Neural cell (in vitro differentiated cells): ENCODE data around the gene ATP5PF. TPM values are rescaled to one million over a fixed set of nuclear protein-coding genes. Genes with fewer than 3 reads are reported as not detected.

Experiments
- H2AFZ ChIP-seq: fragments of 200-600, 300-800 bp; sonication (generic), shearing (Covaris generic); 2 replicates; pipeline ENCODE4 v1.6.0; 2014; ENCODE audit warnings: low read depth, mild to moderate bottlenecking, antibody characterized with exemption, low read length, moderate library complexity
- H3F3A ChIP-seq: fragments of 200-600 bp; shearing (Covaris generic); 2 replicates; pipeline ENCODE4 v1.6.1; 2016; ENCODE audit warnings: mild to moderate bottlenecking, moderate library complexity, mixed read lengths, antibody characterized with exemption, low read length; ENCODE audit not compliant: insufficient read depth, poor library complexity, severe bottlenecking
- H3K27ac ChIP-seq: fragments of 200-600, 300-800 bp; sonication (generic), shearing (Covaris generic); 2 replicates; pipeline ENCODE4 v1.5.1; 2014; ENCODE audit warnings: mild to moderate bottlenecking, low read length, moderate library complexity
- H3K27me3 ChIP-seq: fragments of 300-800, 200-600 bp; sonication (generic), shearing (Covaris generic); 2 replicates; pipeline ENCODE4 v1.6.0; 2014; ENCODE audit warnings: mild to moderate bottlenecking, low read depth, low read length, moderate library complexity; ENCODE audit not compliant: insufficient read depth
- H3K36me3 ChIP-seq: fragments of 300-800, 200-600 bp; sonication (generic), shearing (Covaris generic); 2 replicates; pipeline ENCODE4 v1.5.1; 2014; ENCODE audit warnings: mild to moderate bottlenecking, antibody characterized with exemption, low read length, moderate library complexity; ENCODE audit not compliant: insufficient read depth
- H3K4me2 ChIP-seq: fragments of 300-800, 200-600 bp; sonication (generic), shearing (Covaris generic); 2 replicates; pipeline ENCODE4 v1.6.0; 2014; ENCODE audit warnings: mild to moderate bottlenecking, low read length
- H3K4me3 ChIP-seq: fragments of 300-800, 200-600 bp; sonication (generic), shearing (Covaris generic); 2 replicates; pipeline ENCODE4 v1.5.1; 2014; ENCODE audit warnings: mild to moderate bottlenecking, low read length, moderate library complexity
- H3K79me2 ChIP-seq: fragments of 200-600 bp; shearing (Covaris generic); replicated peaks from 2 replicates; pipeline ENCODE4 v1.6.0; 2014; ENCODE audit warnings: mild to moderate bottlenecking, low read length, moderate library complexity; ENCODE audit not compliant: insufficient read depth
- H3K9ac ChIP-seq: fragments of 300-800, 200-600 bp; sonication (generic), shearing (Covaris generic); 2 replicates; pipeline ENCODE4 v1.6.1; 2016; ENCODE audit warnings: mild to moderate bottlenecking, low read length, mixed read lengths
- H3K9me2 ChIP-seq: fragments of 200-600 bp; shearing (Covaris generic); 2 replicates; pipeline ENCODE4 v1.6.1; 2016; ENCODE audit warnings: mild to moderate bottlenecking, low read length, mixed read lengths; ENCODE audit not compliant: insufficient read depth
- H3K9me3 ChIP-seq: fragments of 200-600, 300-800 bp; sonication (generic), shearing (Covaris generic); 2 replicates; pipeline ENCODE4 v1.6.1; 2016; ENCODE audit warnings: mild to moderate bottlenecking, mixed run types, low read length, moderate library complexity, mixed read lengths
- H4K20me1 ChIP-seq: fragments of 200-600 bp; shearing (Covaris generic); 2 replicates; pipeline ENCODE4 v1.6.1; 2016; ENCODE audit warnings: mild to moderate bottlenecking, mixed run types; ENCODE audit not compliant: insufficient read depth
- EP300 ChIP-seq: fragments of 450-650 bp; conservative IDR thresholded peaks from 2 replicates; pipeline ENCODE4 v1.6.1; 2014; ENCODE audit warnings: antibody characterized with exemption, mild to moderate bottlenecking, moderate library complexity; ENCODE audit not compliant: poor library complexity, severe bottlenecking
- EZH2 ChIP-seq: fragments of 200-600, 300-800 bp; shearing (Covaris generic), sonication (generic); IDR thresholded peaks from 2 replicates; pipeline ENCODE4 v1.6.1; 2014; ENCODE audit warnings: antibody characterized with exemption, low read length, borderline replicate concordance, mild to moderate bottlenecking; ENCODE audit not compliant: insufficient read depth, poor library complexity, severe bottlenecking
- MXI1 ChIP-seq: fragments of 450-650 bp; conservative IDR thresholded peaks from 2 replicates; pipeline ENCODE4 v1.6.1; 2014; ENCODE audit warnings: antibody characterized with exemption, mild to moderate bottlenecking; ENCODE audit not compliant: poor library complexity, severe bottlenecking
- POLR2AphosphoS5 ChIP-seq: IDR thresholded peaks from 2 replicates; pipeline ENCODE4 v1.6.1; 2012
- RAD21 ChIP-seq: fragments of 450-650 bp; conservative IDR thresholded peaks from 2 replicates; pipeline ENCODE4 v1.6.1; 2014; ENCODE audit warnings: antibody characterized with exemption, mild to moderate bottlenecking, moderate library complexity
- SMC3 ChIP-seq: fragments of 450-650 bp; conservative IDR thresholded peaks from 2 replicates; pipeline ENCODE4 v1.6.1; 2014; ENCODE audit warnings: antibody characterized with exemption, mild to moderate bottlenecking, moderate library complexity; ENCODE audit not compliant: poor library complexity
- TAF1 ChIP-seq: IDR thresholded peaks from 2 replicates; pipeline ENCODE4 v1.6.1; 2012; ENCODE audit warnings: low read depth
- polyA plus RNA-seq: library from polyadenylated mRNA; depleted of rRNA; stranded (reverse); fragments of >200 nt; gene quantifications from 2 replicates; pipeline ENCODE4 v1.2.3, GENCODE V29; 2014
- TF ChIP-seq, protein P1 (sequence below): IDR thresholded peaks from 2 replicates; pipeline ENCODE4 v1.6.1; 2012; ENCODE audit warnings: borderline replicate concordance
- TF ChIP-seq, protein P2 (sequence below): fragments of 450-650 bp; IDR thresholded peaks from 2 replicates; pipeline ENCODE4 v1.5.1; 2014; ENCODE audit warnings: antibody characterized with exemption, mild to moderate bottlenecking, moderate library complexity; ENCODE audit not compliant: poor library complexity, severe bottlenecking

The ATP5PF gene
- polyA plus RNA-seq, 1 donor from 2014 or later, result 274 TPM

DNA sequence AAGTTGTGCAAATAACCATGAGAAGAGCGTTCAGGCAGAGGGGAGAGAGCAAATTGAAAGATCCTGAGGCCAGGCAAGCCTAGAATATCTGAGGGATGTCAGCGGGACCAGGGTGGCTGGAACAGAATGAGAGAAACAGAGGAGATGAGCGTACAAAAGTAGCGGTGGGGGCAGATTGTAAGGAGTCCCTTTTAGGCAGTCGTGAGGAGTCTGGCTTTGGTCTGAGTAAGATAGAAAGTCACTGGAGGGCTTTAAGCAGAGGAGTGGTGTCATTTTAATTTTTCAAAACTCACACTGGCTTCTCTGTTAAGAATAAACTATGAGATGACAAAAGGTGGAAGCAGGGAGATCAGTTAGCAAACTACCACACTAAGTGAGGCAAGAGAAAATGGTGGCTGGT is 24.2 kb downstream of the ATP5PF start:
- Histone ChIP-seq H3K4me3 (no peak overlapping the region), H3K27me3 (no peaks in the 10 kb centered on the region), H3K9me2 (no peaks in the 10 kb centered on the region), H3F3A (no peaks in the 10 kb centered on the region), H3K36me3 (no peaks in the 10 kb centered on the region), H3K4me2 (no peak overlapping the region), H3K79me2 (no peaks in the 10 kb centered on the region), H3K27ac (no peak overlapping the region), H2AFZ (no peak overlapping the region), H3K9ac (no peak overlapping the region), H4K20me1 (no peaks in the 10 kb centered on the region), H3K9me3 (no peaks in the 10 kb centered on the region)
- no peak for TF ChIP-seq POLR2AphosphoS5
- no peak for TF ChIP-seq MXI1
- TF ChIP-seq RAD21, result no peak
- TF ChIP-seq EP300, result no peak
- TF ChIP-seq EZH2, result no peak
- TF ChIP-seq TAF1, result no peak
- TF ChIP-seq, protein P1, sequence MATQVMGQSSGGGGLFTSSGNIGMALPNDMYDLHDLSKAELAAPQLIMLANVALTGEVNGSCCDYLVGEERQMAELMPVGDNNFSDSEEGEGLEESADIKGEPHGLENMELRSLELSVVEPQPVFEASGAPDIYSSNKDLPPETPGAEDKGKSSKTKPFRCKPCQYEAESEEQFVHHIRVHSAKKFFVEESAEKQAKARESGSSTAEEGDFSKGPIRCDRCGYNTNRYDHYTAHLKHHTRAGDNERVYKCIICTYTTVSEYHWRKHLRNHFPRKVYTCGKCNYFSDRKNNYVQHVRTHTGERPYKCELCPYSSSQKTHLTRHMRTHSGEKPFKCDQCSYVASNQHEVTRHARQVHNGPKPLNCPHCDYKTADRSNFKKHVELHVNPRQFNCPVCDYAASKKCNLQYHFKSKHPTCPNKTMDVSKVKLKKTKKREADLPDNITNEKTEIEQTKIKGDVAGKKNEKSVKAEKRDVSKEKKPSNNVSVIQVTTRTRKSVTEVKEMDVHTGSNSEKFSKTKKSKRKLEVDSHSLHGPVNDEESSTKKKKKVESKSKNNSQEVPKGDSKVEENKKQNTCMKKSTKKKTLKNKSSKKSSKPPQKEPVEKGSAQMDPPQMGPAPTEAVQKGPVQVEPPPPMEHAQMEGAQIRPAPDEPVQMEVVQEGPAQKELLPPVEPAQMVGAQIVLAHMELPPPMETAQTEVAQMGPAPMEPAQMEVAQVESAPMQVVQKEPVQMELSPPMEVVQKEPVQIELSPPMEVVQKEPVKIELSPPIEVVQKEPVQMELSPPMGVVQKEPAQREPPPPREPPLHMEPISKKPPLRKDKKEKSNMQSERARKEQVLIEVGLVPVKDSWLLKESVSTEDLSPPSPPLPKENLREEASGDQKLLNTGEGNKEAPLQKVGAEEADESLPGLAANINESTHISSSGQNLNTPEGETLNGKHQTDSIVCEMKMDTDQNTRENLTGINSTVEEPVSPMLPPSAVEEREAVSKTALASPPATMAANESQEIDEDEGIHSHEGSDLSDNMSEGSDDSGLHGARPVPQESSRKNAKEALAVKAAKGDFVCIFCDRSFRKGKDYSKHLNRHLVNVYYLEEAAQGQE, result no peak

DNA sequence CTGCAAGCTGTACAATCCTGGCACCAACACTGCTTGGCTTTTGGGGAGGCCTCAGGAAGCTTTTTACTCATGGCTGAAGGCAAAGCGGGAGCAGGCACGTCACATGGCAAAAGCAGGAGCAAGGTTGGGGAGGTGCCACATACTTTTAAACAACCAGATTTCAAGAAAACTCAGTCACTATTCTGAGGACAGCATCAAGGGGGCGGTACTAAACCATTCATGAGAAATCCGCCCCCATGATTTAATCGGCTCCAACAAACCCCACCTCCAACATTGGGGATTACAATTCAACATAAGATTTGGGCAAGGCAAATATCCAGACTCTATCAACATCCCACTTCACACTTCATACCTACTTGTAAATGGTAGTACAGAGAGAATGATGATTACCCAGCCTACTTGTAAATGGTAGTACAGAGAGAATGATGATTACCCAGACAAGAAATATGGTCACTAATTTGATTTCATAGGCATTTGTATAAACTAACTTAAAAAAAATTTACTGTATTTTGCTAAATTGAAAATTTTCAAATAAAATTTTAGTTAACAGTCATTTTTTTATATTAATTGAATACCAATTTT is 24.9 kb downstream of the ATP5PF start:
- Histone ChIP-seq H3K4me2 (no peak overlapping the region), H3K9ac (no peak overlapping the region), H2AFZ (no peak overlapping the region), H3K27ac (no peak overlapping the region), H3K9me3 (no peaks in the 10 kb centered on the region), H3K27me3 (no peaks in the 10 kb centered on the region), H3F3A (no peaks in the 10 kb centered on the region), H3K36me3 (no peaks in the 10 kb centered on the region), H3K4me3 (no peak overlapping the region), H3K79me2 (no peaks in the 10 kb centered on the region), H3K9me2 (no peaks in the 10 kb centered on the region), H4K20me1 (no peaks in the 10 kb centered on the region)
- TF ChIP-seq EZH2 (no peak), MXI1 (no peak), EP300 (no peak), SMC3 (no peak), RAD21 (no peak), POLR2AphosphoS5 (no peak), TAF1 (no peak)
- TF ChIP-seq, protein P1, result no peak
- TF ChIP-seq, protein P2, sequence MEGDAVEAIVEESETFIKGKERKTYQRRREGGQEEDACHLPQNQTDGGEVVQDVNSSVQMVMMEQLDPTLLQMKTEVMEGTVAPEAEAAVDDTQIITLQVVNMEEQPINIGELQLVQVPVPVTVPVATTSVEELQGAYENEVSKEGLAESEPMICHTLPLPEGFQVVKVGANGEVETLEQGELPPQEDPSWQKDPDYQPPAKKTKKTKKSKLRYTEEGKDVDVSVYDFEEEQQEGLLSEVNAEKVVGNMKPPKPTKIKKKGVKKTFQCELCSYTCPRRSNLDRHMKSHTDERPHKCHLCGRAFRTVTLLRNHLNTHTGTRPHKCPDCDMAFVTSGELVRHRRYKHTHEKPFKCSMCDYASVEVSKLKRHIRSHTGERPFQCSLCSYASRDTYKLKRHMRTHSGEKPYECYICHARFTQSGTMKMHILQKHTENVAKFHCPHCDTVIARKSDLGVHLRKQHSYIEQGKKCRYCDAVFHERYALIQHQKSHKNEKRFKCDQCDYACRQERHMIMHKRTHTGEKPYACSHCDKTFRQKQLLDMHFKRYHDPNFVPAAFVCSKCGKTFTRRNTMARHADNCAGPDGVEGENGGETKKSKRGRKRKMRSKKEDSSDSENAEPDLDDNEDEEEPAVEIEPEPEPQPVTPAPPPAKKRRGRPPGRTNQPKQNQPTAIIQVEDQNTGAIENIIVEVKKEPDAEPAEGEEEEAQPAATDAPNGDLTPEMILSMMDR, result no peak
